Uterus (tissue), 4 donors: ENCODE measurements around the gene TMEM72. TPM values are rescaled to one million over a fixed set of nuclear protein-coding genes. Genes with fewer than 3 reads are reported as not detected.

Source experiments
- DNase-seq, 2 donors: peaks; one replicate each; pipeline ENCODE4 v3.0.0-alpha.2; 2019 to 2020
- H3K27ac ChIP-seq, 2 donors: fragments of 200-600 bp; sonication (generic); 1 replicate in 1 of 2; 2 replicates in 1 of 2; pipeline ENCODE4 v1.5.1; 2016 to 2018
- H3K27me3 ChIP-seq, 2 donors: fragments of 200-600 bp; sonication (generic); one replicate each; pipeline ENCODE4 v1.5.1; 2018 to 2019; ENCODE audit warnings: control low read depth in 1 of 2
- H3K36me3 ChIP-seq, 2 donors: fragments of 200-600 bp; sonication (generic); one replicate each; pipeline ENCODE4 v1.5.1; 2019; ENCODE audit warnings: control low read depth in 1 of 2
- H3K4me1 ChIP-seq, 2 donors: fragments of 200-600 bp; sonication (generic); one replicate each; pipeline ENCODE4 v1.5.1; 2018 to 2019; ENCODE audit warnings: control low read depth in 1 of 2
- H3K4me3 ChIP-seq, 2 donors: fragments of 200-600 bp; sonication (generic); 1 replicate in 1 of 2; 2 replicates in 1 of 2; pipeline ENCODE4 v1.5.1; 2018 to 2019; ENCODE audit warnings: mild to moderate bottlenecking in 1 of 2
- H3K9me3 ChIP-seq, 2 donors: fragments of 200-600 bp; sonication (generic); one replicate each; pipeline ENCODE4 v1.5.1; 2019; ENCODE audit warnings: control low read depth in 1 of 2
- POLR2A ChIP-seq, 2 donors: fragments of 450-650 bp; IDR thresholded peaks; one replicate each; pipeline ENCODE4 v1.6.1; 2016; ENCODE audit warnings: antibody characterized with exemption in 2 of 2, mild to moderate bottlenecking in 1 of 2, moderate library complexity in 1 of 2
- intact Hi-C: fragments of 100-400 bp; cut with DNase I; formaldehyde crosslinking; loops from one replicate; pipeline ENCODE4 v1.15.1; 2023; ENCODE audit warnings: low total_unique reads
- total RNA-seq, 4 donors: library from RNA; depleted of rRNA in 3 of 4; stranded (reverse); fragments of >200 nt in 3 of 4; gene quantifications; one replicate each; pipeline versions ENCODE4 v1.1.0 to v1.2.4, GENCODE V29; 2014 to 2023
- TF ChIP-seq, protein P1 (sequence below), 4 experiments: fragments of 200-600 bp in 2 of 4; fragments of 450-650 bp in 2 of 4; sonication (generic) in 2 of 4; IDR thresholded peaks; one replicate each; pipeline ENCODE4 v1.5.1; 2016 to 2019; ENCODE audit warnings: antibody characterized with exemption in 4 of 4, mild to moderate bottlenecking in 2 of 4, moderate library complexity in 1 of 4
- donor health status: DM: yes; HTN: yes; CAD: no.

TMEM72 gene
- total RNA-seq, 4 donors from 2014 or later: 0.69 TPM; not detected in 3

DNA sequence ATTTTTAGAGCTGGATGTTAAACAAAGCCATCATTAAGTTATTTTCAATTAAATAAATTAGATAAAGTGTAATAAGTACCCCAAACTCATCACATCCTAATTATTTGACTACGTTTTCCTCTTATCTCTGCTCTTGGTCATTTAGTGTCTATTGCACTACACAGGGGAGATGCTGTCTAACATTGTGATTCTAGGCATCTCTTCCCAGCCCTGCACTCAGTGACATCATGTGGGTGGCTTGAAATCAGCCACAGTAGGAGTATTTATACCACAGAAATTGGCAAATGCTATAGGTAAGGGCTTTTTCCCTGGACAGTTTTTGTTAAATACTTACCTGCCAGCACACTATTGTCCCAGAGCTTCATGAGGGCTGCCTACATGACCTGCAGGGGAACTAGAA lies 21.3 kb upstream of the TMEM72 start:
- DNase-seq: no peak
- Histone ChIP-seq H3K36me3 (no peaks in the 10 kb centered on the region), H3K27ac (no peak overlapping the region), H3K27me3 (no peaks in the 10 kb centered on the region), H3K4me3 (no peak overlapping the region), H3K9me3 (no peaks in the 10 kb centered on the region), H3K4me1 (no peaks in the 10 kb centered on the region)
- no peak for TF ChIP-seq POLR2A (IDR thresholded peaks at IDR 0.05)
- TF ChIP-seq, protein P1, sequence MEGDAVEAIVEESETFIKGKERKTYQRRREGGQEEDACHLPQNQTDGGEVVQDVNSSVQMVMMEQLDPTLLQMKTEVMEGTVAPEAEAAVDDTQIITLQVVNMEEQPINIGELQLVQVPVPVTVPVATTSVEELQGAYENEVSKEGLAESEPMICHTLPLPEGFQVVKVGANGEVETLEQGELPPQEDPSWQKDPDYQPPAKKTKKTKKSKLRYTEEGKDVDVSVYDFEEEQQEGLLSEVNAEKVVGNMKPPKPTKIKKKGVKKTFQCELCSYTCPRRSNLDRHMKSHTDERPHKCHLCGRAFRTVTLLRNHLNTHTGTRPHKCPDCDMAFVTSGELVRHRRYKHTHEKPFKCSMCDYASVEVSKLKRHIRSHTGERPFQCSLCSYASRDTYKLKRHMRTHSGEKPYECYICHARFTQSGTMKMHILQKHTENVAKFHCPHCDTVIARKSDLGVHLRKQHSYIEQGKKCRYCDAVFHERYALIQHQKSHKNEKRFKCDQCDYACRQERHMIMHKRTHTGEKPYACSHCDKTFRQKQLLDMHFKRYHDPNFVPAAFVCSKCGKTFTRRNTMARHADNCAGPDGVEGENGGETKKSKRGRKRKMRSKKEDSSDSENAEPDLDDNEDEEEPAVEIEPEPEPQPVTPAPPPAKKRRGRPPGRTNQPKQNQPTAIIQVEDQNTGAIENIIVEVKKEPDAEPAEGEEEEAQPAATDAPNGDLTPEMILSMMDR (IDR thresholded peaks at IDR 0.05): no peak
- intact Hi-C loops: no loop called here

DNA sequence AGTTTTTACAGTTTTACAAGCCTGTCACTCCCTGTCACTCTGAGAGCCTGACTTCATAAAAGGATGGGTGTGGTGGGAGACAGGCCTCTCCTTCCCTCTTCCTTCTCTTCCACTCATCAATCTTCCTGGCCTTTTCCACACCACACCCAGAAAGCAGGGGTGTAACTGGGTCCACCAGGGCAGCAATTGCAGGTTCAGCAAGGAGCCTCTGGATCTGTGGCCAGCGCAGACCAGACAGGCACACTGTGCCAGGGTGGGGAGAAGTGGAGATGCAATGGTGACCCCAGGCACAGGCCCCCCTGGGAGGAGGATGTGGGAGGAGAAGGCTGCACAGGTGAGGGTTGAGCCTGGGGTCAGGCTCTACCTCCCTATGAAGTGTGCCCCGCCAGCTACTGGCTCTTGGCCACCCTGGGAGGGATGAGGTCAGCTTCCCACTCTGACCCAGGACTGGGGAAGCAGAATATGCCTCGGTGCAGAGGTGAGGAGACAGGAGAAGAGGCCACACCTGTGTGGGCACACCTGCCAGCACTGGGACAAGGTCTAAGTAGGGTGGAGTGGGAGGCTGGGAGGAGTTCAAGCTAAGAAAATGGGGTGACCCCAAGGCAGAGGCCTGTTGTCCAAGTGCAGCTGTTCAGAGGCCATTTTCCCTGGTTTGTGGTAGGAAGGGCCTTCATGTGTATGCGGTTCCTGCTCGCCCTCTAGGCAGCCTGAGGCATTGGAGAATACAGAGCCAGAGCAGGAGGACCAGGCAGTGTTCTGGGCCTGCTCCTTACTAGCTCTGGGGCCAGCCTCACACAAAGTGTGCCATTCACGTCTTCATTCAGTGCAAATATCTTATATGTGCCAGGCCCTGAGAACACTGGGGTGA lies 20.2 kb upstream of the TMEM72 start:
- DNase-seq: no peak
- intact Hi-C loops: no loop called here

DNA sequence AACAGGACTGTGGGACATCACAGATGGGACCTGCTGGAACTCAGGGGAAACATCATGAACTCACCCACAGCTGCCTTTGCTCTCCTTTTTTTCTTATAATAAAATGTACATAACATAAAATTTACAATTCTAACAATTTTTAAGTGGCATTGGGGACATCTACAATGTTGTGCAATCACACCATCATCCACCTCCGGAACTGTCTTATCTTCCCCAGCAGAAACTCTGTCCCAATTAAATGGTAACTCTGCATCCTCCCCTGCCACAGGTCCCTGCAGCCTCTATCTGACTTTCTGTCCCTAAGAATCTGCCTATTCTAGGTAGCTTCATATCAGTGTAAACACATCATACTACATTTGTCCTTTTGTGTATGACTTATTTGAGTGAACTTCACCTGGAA lies 19.4 kb upstream of the TMEM72 start:
- no peak for DNase-seq
- Histone ChIP-seq H3K4me3 (no peak overlapping the region), H3K36me3 (no peaks in the 10 kb centered on the region), H3K27ac (no peak overlapping the region), H3K4me1 (no peaks in the 10 kb centered on the region), H3K9me3 (no peaks in the 10 kb centered on the region), H3K27me3 (no peaks in the 10 kb centered on the region)
- intact Hi-C loops: no loop called here
- TF ChIP-seq POLR2A (IDR thresholded peaks at IDR 0.05): no peak
- TF ChIP-seq, protein P1 (IDR thresholded peaks at IDR 0.05): no peak

More for the DNA sequence above, 20.2 kb upstream of the TMEM72 start:
- H3K27me3 ChIP-seq: no peaks in the 10 kb centered on the region
- TF ChIP-seq, protein P1 (IDR thresholded peaks at IDR 0.05): no peak
- no peak for TF ChIP-seq POLR2A (IDR thresholded peaks at IDR 0.05)
- no peaks in the 10 kb centered on the region for H3K9me3 ChIP-seq
- H3K4me1 ChIP-seq: no peaks in the 10 kb centered on the region
- no peak overlapping the region for H3K4me3 ChIP-seq
- H3K36me3 ChIP-seq: no peaks in the 10 kb centered on the region
- no peak overlapping the region for H3K27ac ChIP-seq

DNA sequence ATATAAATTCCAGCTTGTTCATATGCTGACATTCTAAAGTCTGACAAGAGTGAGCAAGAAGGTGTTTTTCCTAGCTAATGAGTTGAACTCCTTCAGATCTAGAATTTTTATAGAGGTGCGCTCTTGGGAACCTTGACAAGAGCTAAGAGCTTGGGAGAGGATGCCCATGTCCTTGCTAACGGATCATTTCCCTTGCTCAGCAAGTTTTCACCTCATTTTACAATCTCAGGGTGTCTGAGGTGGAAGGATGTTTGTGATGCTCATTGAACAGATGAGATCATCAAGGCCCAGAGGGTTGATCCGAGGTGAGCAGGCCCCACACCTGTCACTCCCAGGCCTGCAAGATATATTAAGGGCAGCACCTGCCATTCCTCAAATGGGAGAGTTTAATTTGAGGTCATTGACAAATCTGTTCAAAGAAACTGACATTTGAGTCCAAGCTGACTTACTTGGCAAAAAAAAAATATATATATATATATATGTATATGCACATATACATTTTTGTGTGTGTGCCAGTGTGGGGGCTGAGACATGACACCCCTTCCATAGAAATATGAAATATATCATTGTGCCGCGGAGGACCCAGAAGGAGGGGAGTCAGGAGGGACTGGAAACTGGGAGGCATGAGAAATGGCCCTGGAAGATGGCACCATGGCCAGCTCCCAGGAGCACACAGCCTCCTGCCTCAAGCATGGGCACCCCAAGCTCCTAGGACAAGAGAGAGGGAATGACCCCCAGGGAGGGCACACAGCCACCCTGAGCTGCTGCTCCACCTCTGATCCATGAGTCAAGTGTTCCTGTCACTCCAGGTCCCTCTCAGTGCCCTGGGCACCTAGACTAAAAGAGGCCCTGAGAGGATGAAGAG lies 17.3 kb upstream of the TMEM72 start:
- no peak for DNase-seq
- Histone ChIP-seq H3K36me3 (no peaks in the 10 kb centered on the region), H3K4me1 (no peaks in the 10 kb centered on the region), H3K27ac (no peak overlapping the region), H3K9me3 (no peaks in the 10 kb centered on the region), H3K4me3 (no peak overlapping the region), H3K27me3 (no peaks in the 10 kb centered on the region)
- no peak for TF ChIP-seq POLR2A (IDR thresholded peaks at IDR 0.05)
- TF ChIP-seq, protein P1 (IDR thresholded peaks at IDR 0.05): no peak
- intact Hi-C loops: no loop called here

DNA sequence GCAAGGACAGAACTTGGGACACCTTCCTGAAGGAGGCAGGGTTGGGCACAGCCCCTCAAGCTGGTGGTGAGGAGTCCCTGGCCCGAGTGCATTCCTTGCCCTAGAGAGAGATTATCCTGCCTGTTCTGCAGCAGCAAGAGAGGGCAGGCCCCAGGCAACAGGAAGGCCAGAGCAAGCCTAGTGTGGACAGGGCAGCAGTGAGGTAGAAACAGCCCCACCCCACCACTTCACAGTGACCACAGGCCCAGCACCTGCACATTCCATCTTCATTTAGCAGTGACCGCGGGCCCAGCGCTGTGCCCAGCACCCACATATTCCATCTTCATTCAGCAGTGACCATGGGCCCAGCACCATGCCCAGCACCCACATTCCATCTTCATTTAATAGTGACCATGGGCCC lies 16.4 kb upstream of the TMEM72 start:
- Histone ChIP-seq H3K36me3 (no peaks in the 10 kb centered on the region), H3K4me3 (no peak overlapping the region), H3K27ac (no peak overlapping the region), H3K4me1 (no peaks in the 10 kb centered on the region), H3K9me3 (no peaks in the 10 kb centered on the region), H3K27me3 (no peaks in the 10 kb centered on the region)
- no peak for DNase-seq
- intact Hi-C loops: no loop called here
- TF ChIP-seq, protein P1 (IDR thresholded peaks at IDR 0.05): no peak
- no peak for TF ChIP-seq POLR2A (IDR thresholded peaks at IDR 0.05)
